Bone marrow (tissue), 2 donors: ENCODE measurements around the gene SMPD4.
"Not testable (repeated sequence)": the region's sequence is repeated elsewhere in the genome, so short reads cannot be mapped to it uniquely, and the experiment has no call there.

Experiments
- DNase-seq, 2 donors: peaks; one replicate each; lab custom pipeline; 2025; lab: John Stamatoyannopoulos, UW

SMPD4 gene, protein sequence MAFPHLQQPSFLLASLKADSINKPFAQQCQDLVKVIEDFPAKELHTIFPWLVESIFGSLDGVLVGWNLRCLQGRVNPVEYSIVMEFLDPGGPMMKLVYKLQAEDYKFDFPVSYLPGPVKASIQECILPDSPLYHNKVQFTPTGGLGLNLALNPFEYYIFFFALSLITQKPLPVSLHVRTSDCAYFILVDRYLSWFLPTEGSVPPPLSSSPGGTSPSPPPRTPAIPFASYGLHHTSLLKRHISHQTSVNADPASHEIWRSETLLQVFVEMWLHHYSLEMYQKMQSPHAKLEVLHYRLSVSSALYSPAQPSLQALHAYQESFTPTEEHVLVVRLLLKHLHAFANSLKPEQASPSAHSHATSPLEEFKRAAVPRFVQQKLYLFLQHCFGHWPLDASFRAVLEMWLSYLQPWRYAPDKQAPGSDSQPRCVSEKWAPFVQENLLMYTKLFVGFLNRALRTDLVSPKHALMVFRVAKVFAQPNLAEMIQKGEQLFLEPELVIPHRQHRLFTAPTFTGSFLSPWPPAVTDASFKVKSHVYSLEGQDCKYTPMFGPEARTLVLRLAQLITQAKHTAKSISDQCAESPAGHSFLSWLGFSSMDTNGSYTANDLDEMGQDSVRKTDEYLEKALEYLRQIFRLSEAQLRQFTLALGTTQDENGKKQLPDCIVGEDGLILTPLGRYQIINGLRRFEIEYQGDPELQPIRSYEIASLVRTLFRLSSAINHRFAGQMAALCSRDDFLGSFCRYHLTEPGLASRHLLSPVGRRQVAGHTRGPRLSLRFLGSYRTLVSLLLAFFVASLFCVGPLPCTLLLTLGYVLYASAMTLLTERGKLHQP

GRCh38 chr2:130181325-130181879 lies at the start of gene SMPD4:
Gene SMPD4 (minus strand): TSS chr2:130181602. CDS start chr2:130176592, 5,010 bp downstream.
- DNase-seq = peak; percentile 93

GRCh38 chr2:130230907-130231306 lies 49.5 kb upstream of the SMPD4 start:
- DNase-seq = not testable (repeated sequence)

DNA sequence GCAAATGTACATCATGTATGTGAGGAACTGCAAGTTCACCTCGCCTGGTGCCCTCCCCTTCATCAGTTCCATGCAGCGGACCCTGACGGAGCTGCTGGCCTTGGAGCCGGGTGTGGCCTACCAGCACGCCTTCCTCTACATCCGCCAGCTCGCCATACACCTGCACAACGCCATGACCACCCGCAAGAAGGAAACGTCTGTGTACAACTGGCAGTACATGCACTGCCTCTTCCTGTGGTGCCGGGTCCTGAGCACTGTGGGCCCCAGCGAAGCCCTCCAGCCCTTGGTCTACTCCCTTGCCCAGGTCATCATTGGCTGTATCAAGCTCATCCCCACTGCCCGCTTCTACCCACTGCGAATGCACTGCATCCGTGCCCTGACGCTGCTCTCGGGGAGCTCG lies 49.0 kb upstream of the SMPD4 start:
- not testable (repeated sequence) for DNase-seq

DNA sequence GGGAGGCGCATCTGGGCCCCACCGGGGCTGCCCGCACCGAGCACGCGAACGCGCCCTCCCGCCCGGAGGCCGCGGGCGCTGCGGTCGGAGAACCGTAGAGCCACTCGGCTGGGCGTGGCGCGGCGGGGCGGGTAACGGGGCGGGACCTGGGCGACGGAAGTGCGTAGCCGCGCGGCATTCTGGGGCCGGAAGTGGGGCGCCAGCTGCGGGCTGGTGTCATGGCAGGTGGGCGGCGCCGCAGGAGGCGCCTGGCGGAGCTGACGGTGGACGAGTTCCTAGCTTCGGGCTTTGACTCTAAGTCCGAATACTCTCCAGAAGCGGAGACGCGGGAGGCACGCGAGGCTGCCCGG lies 47.7 kb upstream of the SMPD4 start:
- not testable (repeated sequence) for DNase-seq

GRCh38 chr2:130228467-130229160 lies 47.2 kb upstream of the SMPD4 start:
- not testable (repeated sequence) for DNase-seq

DNA sequence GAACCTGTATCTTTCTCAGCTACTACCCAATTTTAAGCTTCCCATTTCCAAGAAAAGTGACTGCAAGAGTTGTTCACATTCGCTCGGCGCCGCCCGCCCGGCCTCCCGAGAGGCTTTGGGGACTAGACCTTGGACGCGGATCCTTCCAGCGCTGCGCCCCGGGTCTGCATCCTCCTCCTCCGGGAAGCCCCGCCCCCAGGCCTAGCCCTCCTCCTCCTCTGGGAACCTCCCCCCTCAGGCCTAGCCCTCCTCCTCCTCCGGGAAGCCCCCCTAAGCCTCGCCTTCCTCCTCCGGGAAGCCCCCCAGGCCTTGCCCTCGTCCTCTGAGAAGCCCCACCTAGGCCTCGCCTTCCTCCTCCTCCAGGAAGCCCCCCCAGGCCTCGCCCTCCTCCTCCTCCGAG lies 46.6 kb upstream of the SMPD4 start:
- not testable (repeated sequence) for DNase-seq

- not testable (repeated sequence) for DNase-seq
Observed at GRCh38 chr2:130222523-130222922, 41.1 kb upstream of the SMPD4 start.

GRCh38 chr2:130220505-130220904 lies 39.1 kb upstream of the SMPD4 start:
- not testable (repeated sequence) for DNase-seq

- not testable (repeated sequence) for DNase-seq
Observed at GRCh38 chr2:130219147-130219546, 37.7 kb upstream of the SMPD4 start.

DNA sequence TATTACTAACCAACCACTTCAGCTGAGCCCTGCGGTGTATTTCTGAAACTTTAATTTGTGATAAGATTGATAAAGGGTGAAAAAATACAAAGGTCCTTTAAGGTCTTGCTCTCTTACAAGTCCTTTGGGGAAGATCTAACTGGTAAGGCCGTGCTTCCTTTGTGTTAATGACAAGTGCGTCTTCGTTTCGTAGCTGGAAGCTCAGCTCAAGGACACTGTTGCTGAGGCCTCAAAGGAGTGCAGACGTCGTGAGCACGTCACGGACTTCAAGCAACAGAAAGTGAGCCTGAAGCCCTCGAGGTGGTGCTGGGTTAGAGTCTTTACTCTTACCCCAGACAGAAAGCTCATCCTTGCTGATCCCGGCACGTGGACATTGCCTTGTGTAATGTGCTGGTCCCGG lies 25.6 kb upstream of the SMPD4 start:
- not testable (repeated sequence) for DNase-seq

GRCh38 chr2:130203150-130203549 lies 21.7 kb upstream of the SMPD4 start:
- not testable (repeated sequence) for DNase-seq

GRCh38 chr2:130202518-130202917 lies 21.1 kb upstream of the SMPD4 start:
- not testable (repeated sequence) for DNase-seq

GRCh38 chr2:130198343-130198742 lies 16.9 kb upstream of the SMPD4 start, which contains the start of gene TUBA3E:
Gene TUBA3E (minus strand): TSS chr2:130198439. CDS start chr2:130198360, 79 bp downstream.
- DNase-seq = no peak

DNA sequence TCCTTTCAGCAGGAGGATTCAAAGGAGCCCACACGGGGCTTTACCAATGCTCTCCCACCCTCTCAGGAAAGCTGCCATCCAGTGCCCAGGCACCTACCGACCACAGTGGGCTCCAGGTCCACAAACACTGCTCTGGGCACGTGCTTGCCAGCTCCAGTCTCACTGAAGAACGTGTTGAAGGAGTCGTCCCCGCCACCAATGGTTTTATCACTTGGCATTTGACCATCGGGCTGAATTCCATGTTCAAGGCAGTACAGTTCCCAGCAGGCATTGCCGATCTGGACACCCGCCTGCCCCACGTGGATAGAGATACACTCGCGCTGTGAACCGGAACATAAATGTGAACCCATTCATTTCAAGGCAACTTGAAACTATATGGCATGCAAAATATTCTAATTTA lies 14.7 kb upstream of the SMPD4 start:
- DNase-seq = not testable (repeated sequence)

GRCh38 chr2:130195089-130195635 lies 13.8 kb upstream of the SMPD4 start:
- not testable (repeated sequence) for DNase-seq

DNA sequence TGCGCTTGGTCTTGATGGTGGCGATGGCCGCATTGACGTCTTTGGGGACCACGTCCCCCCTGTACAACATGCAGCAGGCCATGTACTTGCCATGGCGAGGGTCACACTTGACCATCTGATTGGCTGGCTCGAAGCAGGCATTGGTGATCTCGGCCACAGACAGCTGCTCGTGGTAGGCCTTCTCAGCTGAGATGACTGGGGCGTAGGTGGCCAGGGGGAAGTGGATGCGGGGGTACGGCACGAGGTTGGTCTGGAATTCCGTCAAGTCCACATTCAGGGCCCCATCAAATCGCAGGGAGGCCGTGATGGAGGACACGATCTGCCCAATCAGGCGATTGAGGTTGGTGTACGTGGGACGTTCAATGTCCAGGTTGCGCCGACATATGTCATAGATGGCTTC lies 12.4 kb upstream of the SMPD4 start:
- DNase-seq = not testable (repeated sequence)

- not testable (repeated sequence) for DNase-seq
Observed at GRCh38 chr2:130192451-130192850, 11.0 kb upstream of the SMPD4 start.

DNA sequence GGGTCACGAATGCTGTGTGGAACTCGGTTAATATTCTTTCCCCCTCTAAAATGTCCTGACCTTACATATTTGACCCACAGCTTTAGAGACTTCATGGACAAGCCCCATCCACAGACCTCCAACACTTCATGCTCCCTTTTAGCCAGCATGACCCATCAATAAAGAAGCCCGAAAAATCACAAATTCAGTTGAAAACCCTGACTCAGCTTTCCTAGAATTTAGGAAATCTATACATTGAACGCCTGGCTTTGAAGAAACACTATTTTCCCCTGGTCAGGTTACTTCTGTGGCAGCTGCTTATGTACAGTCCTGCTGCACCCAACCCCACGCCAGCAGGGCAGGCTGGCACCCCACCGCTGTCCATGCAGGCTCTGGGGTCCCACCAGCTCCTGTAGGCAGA lies 9.9 kb upstream of the SMPD4 start:
- not testable (repeated sequence) for DNase-seq

DNA sequence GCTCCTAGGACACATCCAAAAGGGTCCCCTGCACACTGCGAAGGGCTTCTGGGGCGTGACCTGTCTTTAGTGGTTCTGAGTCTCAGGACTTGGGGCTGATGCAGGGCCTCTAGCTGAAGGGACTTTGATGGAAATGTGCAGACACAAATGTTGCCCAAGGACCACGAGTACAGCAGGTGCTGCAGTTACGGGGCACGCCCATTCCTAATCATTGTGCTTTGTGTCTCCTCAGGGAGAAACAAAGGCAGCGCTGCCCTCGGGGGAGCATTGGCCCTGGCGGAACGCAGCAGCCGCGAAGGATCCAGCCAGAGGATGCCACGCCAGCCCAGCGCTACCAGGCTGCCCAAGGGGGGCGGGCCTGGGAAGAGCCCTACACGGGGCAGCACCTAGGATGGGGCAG lies 8.8 kb upstream of the SMPD4 start:
- DNase-seq = no peak

DNA sequence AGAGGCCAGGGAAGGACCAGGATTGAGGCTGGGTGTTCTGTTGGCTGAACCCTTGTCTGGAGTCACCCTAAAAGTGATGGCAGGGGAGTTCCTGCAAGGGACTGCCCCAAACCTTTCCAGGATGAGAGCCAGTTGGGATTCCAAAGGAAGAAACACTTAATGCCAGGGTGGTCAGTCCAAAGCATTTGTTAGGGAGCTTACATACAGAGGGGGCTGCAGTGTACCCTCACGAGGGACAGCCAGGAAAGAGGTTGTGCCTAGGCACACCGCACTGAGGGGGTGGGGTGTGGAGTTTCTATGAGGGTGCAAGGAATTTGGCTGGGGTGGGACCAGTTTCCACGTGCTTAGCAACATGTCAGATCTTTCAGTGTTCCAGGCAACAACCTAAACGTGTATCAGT lies 7.6 kb upstream of the SMPD4 start:
- not testable (repeated sequence) for DNase-seq
